Body of pancreas (tissue), 4 donors: ENCODE results near the gene GGCX.

Source experiments
- POLR2A ChIP-seq, 3 donors: fragments of 450-650 bp; IDR thresholded peaks; one replicate each; pipeline ENCODE4 v1.6.1; 2016; ENCODE audit warnings: antibody characterized with exemption in 3 of 3, mild to moderate bottlenecking in 2 of 3
- TF ChIP-seq, protein P1 (sequence below), 7 experiments: fragments of 450-650 bp in 4 of 7; fragments of 200-600 bp in 3 of 7; sonication (generic) in 3 of 7; IDR thresholded peaks; one replicate each; pipeline ENCODE4 v1.5.1; 2016 to 2019; ENCODE audit warnings: antibody characterized with exemption in 7 of 7

DNA sequence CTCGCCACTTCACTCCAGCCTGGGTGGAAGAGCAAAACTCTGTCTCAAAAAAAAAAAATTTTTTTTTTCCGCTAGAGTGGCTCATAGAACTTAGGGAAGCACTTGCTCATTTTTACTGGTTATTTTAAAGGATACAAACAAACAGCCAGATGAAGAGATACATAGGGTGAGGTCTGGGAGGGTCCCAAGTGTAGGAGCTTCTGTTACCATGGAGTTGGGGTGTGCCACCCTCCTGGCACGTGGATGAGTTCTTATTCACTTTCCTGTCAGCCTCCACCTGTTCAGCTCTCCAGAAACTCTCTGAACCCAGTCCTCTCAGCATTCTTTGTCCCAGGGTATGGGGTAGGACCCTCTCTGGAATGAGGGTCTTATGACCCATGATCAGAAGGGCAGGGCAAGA is 27.2 kb downstream of the GGCX start:
- TF ChIP-seq, protein P1, sequence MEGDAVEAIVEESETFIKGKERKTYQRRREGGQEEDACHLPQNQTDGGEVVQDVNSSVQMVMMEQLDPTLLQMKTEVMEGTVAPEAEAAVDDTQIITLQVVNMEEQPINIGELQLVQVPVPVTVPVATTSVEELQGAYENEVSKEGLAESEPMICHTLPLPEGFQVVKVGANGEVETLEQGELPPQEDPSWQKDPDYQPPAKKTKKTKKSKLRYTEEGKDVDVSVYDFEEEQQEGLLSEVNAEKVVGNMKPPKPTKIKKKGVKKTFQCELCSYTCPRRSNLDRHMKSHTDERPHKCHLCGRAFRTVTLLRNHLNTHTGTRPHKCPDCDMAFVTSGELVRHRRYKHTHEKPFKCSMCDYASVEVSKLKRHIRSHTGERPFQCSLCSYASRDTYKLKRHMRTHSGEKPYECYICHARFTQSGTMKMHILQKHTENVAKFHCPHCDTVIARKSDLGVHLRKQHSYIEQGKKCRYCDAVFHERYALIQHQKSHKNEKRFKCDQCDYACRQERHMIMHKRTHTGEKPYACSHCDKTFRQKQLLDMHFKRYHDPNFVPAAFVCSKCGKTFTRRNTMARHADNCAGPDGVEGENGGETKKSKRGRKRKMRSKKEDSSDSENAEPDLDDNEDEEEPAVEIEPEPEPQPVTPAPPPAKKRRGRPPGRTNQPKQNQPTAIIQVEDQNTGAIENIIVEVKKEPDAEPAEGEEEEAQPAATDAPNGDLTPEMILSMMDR (IDR thresholded peaks at IDR 0.05) = no peak
- no peak for TF ChIP-seq POLR2A (IDR thresholded peaks at IDR 0.05)
